ENCODE results near the gene ADORA1.

DNA sequence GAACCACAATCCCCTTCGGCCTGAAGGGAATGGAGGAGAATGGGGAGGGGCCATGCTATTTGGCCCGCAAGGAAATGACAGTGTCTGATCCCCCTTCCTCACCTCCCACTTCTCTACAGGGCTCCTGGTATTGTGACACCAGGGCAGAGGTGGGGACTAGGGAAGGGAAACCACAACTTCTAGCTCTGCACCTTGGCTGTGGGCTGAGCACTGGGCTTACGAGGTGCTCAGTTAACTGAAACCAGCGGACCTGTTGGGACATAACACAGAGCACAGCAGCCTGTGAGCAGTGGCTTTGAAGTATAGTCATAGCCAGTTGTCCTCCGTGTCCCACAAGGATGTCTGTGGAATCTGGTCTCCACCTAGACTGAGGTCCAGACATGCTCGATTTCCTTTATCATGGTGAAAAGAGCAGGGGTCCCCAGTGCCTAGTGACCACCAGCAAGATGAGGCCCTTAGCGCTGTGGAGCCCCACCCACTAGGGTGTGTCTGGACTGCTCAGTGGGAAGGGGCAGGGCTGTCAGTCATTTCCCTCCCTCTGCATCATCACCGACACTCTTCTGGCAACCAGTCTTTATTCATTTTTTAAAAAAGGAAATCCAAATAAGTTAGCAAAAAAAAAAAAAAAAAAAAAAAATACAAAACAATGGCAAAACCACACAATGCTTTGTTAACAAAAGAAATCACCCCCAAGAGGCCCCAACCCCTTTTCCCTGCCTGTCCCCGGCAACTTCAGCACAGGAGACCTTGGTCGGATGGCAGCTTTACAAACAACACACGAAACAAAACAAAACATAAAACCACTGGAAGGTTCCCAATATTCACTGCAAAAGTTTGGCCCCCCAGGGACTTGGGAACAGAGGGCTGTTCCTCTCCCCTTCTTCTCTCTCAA is 44.7 kb upstream of the ADORA1 start:
- TF ChIP-seq TAF1 (IDR thresholded peaks at IDR 0.05; ENCODE audit: low read depth, low read length) (no peak), POLR2A (IDR thresholded peaks at IDR 0.05; ENCODE audit: low read depth, low read length) (no peak), POLR2AphosphoS5 (IDR thresholded peaks at IDR 0.05; ENCODE audit: low read depth, low read length) (no peak), SPI1 (IDR thresholded peaks at IDR 0.05; ENCODE audit: low read depth, low read length) (no peak)
